Measurements from ENCODE around the gene EMC10.

Gene EMC10

DNA sequence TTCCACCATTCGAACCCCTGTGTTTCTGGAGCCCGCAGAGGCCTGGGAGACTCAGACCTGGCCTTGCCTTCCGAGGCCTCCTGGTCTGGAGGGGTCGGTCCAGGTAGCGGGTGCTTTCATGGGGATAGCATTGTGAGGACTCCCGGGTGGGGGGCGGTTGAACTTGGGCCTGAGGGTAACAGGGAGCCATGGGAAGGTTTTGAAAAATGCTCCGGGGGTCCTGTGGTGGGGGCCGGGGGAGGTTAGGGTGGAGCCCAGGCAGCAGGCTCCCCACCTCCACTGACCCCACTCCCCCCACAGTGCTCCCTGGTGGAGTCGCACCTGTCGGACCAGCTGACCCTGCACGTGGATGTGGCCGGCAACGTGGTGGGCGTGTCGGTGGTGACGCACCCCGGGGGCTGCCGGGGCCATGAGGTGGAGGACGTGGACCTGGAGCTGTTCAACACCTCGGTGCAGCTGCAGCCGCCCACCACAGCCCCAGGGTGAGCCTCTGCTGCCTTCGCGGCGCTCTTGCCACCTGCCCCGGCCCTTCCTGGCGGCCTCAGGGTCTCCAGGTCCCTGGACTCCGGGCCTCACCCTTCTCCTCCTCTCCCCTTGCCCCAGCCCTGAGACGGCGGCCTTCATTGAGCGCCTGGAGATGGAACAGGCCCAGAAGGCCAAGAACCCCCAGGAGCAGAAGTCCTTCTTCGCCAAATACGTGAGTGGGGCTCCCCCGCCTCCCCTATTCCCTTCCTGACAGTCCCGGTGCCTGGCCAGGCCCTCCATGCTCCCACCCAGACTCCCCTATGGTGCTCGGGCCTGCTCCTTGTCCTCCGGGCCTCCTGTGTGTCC lies 4.2 kb downstream of the EMC10 start:
- DNase-seq = no peak

DNA sequence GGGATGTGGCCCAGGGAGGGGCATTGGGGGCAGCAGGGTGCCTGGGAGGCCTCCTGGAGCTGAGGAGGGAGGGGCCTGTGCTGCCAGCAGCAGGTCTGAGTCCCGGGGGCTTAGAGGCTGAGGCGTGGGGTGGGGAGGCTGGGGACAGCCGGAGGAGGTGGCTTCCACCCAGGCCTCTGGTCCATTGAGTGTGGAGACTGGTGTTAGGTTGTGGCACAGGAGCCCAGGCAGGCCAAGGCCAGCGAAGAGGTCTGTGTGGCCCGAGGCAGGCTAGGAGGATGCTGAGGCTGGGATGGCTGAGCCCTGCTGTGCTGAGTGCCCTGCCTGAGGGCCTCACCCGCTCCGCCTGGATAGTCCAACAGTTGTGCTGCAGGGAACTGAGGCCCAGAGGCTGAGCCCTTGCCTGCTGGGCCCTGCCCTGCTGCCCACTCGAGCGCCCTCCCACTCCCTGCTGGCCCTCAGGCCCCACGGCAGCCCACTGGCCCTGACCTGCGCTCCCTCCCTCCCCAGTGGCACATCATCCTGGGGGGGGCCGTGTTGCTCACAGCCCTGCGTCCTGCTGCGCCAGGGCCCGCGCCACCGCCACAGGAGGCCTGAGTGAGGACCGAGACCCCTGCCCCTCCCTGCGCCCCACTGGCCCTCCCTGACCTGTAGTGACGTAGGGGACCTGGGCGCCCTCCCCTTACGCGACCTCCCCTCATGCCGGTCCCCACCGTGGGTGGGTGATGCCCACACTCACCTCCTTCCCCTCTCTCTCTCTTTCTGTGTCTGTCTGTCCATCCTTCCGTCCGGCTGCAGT lies 5.2 kb downstream of the EMC10 start:
- no peak for DNase-seq

GRCh38 chr19:50482271-50482855 lies 6.1 kb downstream of the EMC10 start:
- no peak for DNase-seq

DNA sequence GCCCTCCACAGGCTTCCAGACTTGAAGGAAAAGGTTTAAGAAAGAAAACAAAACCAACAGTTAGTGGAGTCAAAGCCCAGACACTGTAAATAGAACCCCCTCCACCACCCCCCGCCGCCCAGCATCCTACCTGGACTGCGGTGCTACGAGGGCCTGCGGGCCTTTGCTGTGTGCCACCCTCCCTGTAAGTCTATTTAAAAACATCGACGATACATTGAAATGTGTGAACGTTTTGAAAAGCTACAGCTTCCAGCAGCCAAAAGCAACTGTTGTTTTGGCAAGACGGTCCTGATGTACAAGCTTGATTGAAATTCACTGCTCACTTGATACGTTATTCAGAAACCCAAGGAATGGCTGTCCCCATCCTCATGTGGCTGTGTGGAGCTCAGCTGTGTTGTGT lies 6.6 kb downstream of the EMC10 start:
- DNase-seq = no peak

GRCh38 chr19:50485284-50485955 lies 9.1 kb downstream of the EMC10 start:
- no peak for DNase-seq

GRCh38 chr19:50486823-50487515 lies 10.7 kb downstream of the EMC10 start:
- DNase-seq = peak; percentile 23 to 40

DNA sequence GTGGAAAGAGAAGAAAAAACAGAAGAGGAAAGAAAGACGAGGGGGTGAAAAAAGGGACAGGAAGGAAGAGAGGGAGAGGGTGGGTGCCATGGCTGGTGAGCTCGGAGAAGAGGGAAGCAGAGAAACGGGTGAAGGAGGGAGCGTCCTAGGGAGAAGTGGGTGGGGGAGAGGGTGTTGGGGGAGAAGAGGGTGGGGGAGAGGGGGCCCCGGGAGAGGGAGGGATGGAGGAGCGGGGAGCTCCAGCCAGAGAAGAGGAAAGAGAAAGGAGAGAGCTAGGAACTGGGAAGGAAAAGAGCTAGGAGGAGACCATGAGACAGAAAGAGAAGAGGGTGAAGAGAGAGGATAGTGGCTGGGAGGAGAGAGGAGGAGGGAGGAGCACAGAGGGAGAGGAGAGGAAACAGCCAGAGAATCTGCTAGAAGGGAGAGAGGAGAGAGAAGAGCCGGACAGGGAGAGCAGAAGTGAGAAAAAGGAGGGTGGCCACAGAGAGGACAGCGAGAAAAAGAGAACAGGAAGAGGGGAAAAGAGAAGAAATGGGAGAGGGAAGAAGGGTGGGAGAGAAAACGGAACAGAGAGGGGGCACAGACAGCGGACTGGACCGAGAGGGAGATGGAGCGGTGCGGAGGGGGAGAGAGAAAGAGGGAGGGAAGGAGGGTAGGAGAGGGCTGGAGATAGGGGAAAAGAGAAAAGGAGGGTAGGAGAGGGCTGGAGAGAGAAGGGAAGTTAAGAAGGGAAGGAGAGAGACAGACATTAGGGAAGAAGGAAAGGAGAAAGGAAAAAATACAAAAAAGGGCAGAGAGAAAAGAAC lies 12.3 kb downstream of the EMC10 start:
- DNase-seq = no peak

DNA sequence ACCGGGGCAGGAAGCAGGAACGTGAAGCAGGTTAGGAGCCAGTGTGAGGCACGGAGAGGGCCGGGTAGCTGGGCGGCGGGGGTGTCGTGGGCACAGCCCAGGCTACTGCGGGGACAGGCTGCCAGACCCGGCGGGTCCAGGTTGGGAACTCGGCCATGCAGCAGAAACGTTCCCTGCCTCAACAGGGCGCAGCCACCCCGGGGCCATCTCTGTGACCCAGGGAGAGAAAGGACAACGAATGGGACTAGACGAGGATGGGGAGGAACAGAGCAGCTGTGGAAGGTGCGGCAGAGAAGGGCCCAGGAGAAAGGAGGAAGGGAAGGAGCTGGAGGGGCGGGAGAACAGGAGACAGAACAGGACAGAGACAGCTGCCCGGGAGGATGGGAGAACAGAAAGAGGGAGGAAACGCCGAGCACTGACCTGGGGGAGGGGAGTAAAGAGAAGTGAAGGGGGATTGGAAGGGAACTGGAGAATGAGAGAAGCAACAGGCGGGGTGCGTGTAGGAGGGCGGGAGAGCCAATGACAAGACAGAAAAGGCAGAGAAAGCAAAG lies 13.2 kb downstream of the EMC10 start:
- DNase-seq = no peak

DNA sequence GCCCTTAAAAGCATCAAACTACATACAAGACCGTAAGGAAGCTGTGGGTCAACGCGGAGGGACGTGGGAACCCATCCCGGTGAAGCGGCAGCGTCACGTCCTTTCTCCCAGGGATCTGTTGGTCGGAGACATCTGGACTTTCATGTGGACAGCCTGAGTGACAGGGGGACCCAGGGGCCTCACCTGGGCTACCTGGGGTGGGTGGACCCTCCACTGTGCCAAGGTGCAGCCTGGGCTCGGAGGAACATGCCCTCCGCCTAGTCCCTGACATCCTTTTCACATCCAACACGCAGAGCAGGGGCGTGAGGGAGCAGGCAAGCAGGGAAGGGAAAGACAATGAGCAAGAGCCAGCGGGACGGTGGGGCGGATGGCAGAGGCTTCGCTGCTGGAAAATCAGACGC lies 14.1 kb downstream of the EMC10 start:
- no peak for DNase-seq

- DNase-seq = no peak
Observed at GRCh38 chr19:50490991-50491472, 14.7 kb downstream of the EMC10 start.

- peak; percentile 35 to 40 for DNase-seq
Observed at GRCh38 chr19:50492303-50493052, 16.2 kb downstream of the EMC10 start.

DNA sequence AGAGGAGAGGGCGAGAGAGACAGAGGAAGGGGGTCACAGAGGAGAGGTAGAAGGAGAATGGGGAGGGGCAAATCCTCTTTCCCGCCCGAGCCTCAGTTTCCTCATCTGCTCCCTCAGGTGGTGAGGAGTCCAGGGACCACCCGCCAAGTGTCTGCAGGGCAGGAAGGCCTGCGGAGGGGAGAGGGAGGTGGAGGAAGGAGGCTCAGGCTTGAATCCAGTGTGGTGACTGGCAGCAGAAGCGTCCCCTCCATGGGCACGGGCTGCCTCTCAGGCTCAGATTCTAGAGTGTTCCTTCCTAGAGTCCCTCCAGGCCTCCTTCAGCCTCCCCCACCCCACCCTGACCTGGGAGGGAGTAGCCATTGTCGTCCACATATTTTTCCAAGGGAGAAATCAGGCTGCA lies 16.9 kb downstream of the EMC10 start:
- no peak for DNase-seq

DNA sequence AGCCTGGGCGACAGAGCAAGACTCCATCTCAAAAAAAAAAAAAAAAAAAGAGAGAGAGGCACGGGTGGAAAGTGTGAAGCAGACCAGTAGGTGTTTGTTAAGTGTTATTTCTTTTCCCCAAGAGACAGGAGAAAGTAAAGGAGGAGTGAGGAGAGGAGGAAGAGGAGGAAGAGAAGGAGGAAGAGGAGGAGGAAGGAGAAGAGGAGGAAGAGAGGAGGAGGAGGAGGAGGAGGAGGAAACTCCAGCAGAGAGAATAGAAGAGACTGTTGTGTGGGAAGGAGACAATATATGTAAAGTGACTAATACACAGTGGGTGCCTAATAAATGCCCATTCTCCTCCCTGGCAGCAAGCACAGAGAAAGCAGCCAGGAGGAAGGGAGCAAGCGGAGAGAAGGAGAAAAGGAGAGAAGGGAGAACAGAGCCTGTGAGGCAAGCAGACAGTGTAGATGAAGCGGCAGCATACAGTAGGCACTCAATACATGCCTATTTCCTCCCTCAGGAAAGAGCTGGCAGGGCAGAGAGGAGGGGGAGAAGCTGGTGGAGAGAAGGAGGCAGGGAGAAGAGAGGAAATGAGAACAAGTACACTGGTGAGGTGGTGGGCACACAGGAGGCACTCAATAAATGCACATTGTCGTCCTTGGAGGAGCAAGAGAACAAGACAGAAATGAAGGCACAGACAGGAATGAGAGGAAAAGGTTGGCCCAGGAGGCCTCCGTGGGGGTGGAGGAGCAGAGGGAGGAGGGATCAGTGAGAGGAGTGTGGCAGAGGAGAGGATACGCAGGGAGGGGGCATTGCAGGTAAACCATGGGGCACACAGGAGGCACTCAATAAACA lies 18.1 kb downstream of the EMC10 start:
- DNase-seq = no peak

DNA sequence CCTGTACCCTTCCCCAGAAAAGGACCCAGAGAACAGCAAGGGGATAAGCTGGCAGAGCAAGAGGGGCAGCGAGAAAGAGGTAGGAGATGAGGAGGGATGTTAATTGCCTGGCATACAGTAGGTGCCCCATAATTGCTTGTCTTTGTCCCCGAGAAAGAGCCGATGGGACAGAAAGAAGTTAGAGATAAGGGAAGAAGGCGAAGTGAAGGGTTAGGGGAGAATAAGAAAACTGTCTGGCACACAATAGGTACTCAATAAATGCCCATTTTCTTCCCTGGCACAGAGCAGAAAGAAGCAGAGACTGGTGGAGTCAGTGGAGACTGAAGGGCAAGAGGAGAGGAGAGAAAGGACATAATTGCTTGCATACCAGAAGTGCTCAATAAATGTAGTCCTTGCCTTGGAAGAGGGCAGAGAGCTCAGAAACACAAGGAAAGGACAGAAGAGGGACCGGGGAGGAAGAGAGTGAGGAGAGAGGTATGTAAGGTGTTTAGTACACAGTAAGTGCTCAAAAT lies 18.8 kb downstream of the EMC10 start:
- no peak for DNase-seq

DNA sequence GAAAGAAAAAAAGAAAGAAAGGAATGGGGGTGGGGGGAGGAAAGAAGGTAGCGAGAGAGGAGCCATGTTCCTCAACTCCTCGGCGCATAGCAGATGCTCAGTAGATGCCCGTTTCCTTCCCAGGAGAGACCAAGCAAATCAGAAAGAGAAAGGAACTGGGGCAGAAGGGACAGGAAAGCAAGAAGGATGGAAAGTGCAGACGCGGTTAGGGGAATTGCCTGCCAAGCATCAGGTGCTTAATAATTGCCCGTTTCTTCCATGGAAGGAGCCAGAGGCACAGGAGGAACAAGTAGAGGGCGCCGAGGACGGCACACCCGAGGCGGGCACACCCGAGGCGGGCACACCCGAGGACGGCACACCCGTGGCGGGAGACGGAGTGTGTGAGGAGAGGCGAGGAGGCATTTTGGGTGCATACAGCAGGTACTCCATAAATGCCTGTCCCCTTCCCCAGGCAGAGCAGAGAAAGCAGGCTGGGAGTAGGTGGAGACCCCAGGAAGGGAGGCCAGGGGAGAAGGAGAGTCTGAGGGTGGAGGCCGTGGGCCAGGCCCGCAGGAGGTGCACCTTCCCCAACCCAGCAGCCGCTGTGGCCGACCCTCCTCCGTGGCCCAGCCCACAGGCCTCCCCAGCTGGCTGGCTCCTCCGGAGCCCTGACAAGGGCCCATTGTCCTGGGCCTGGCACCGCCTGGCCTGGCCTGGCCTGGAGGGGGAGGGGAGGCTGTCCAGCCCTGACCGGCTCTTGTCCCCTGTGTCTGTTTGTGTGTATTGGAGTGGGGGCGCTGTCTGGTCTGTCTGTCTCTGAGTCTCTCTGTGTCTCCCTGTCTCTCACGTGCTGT lies 20.1 kb downstream of the EMC10 start:
- DNase-seq = no peak

GRCh38 chr19:50497022-50497405 lies 20.7 kb downstream of the EMC10 start:
- no peak for DNase-seq

DNA sequence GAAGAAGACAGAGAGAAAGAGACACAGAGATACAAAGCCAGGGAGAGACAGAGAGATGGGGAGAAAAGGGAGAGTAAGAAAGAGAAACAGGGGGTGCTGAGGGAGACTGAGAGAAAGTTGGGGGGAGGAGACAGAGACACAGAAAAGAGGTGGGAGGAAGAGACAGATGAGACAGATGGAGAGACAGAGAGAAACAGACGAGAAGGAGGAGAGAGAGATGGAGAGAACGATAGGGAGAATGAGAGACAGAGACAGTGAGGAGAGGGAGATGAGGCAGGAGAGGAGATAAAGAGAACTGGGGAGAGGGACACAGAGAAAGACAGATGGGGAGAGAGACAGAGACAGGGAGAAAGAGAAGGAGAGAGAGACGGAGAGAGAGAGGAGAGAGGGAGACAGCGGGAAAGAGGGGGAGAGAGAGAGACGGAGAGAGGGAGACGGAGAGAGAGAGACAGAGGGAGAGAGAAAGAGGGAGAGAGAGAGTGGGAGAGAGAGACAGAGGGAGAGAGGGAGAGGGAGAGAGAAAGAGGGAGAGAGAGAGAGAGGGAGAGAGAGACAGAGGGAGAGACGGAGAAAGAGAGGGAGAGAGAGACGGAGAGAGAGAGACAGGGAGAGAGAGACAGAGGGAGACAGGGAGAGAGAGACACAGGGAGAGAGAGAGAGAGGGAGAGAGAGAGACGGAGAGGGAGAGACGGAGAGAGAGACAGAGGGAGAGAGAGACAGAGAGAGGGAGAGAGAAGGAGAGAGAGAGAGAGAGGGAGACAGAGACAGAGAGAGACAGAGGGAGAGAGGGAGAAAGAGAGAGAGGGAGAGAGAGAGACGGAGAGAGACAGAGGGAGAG lies 22.1 kb downstream of the EMC10 start:
- DNase-seq = no peak
